Upper lobe of left lung (tissue), 4 donors: ENCODE measurements around the gene TFF3.

Experiments used
- CTCF ChIP-seq, 6 experiments: fragments of 450-650 bp in 4 of 6; fragments of 200-600 bp in 2 of 6; sonication (generic) in 2 of 6; IDR thresholded peaks; one replicate each; pipeline ENCODE4 v1.5.1; 2016 to 2019; ENCODE audit warnings: antibody characterized with exemption in 6 of 6
- EP300 ChIP-seq, 4 donors: sonication (generic); formaldehyde crosslinking; IDR thresholded peaks; one replicate each; pipeline ENCODE4 v1.5.1; 2017; ENCODE audit warnings: antibody characterized with exemption in 4 of 4, control low read depth in 2 of 4
- POLR2A ChIP-seq, 4 donors: fragments of 450-650 bp; IDR thresholded peaks; one replicate each; pipeline ENCODE4 v1.5.1; 2016 to 2017; ENCODE audit warnings: antibody characterized with exemption in 4 of 4, mild to moderate bottlenecking in 2 of 4
- POLR2AphosphoS5 ChIP-seq, 2 donors: sonication (generic); formaldehyde crosslinking; IDR thresholded peaks; one replicate each; pipeline ENCODE4 v1.5.1; 2017; ENCODE audit warnings: antibody characterized with exemption in 2 of 2

GRCh38 chr21:42315296-42315891, at the start of gene TFF3:
- TF ChIP-seq POLR2A (IDR thresholded peaks at IDR 0.05) (no peak), CTCF (IDR thresholded peaks at IDR 0.05) (no peak), POLR2AphosphoS5 (IDR thresholded peaks at IDR 0.05) (no peak), EP300 (IDR thresholded peaks at IDR 0.05) (no peak)
